Adrenal gland (tissue), 12 donors: ENCODE measurements around the gene ARHGEF4. TPM values are rescaled to one million over a fixed set of nuclear protein-coding genes. Genes with fewer than 3 reads are reported as not detected.

Source experiments
- DNase-seq, 7 donors: peaks; one replicate each; pipeline ENCODE4 v3.0.0-alpha.2; 2019 to 2020
- H3K27ac ChIP-seq, 5 donors: fragments of 200-600 bp; sonication (generic) in 4 of 5; 1 replicate in 3 of 5; 2 replicates in 2 of 5; pipeline versions ENCODE4 v1.5.1 to v1.8.0; 2016 to 2020; ENCODE audit warnings: mild to moderate bottlenecking in 1 of 5
- H3K27me3 ChIP-seq: fragments of 200-600 bp; 2 replicates; pipeline ENCODE4 v1.8.0; 2021
- H3K36me3 ChIP-seq, 2 donors: fragments of 200-600 bp; replicated peaks in 1 of 2; 1 replicate in 1 of 2; 2 replicates in 1 of 2; pipeline versions ENCODE4 v1.5.1 to v1.8.0; 2018 to 2022
- H3K4me1 ChIP-seq, 2 donors: fragments of 200-600 bp; replicated peaks in 1 of 2; 1 replicate in 1 of 2; 2 replicates in 1 of 2; pipeline versions ENCODE4 v1.5.1 to v1.8.0; 2018 to 2021
- H3K4me3 ChIP-seq, 4 donors: fragments of 200-600 bp; sonication (generic) in 3 of 4; one replicate each; pipeline ENCODE4 v1.5.1; 2016 to 2018
- H3K9me3 ChIP-seq, 3 donors: fragments of 200-600 bp; sonication (generic) in 1 of 3; replicated peaks in 1 of 3; 1 replicate in 2 of 3; 2 replicates in 1 of 3; pipeline versions ENCODE4 v1.5.1 to v1.8.0; 2016 to 2021
- POLR2A ChIP-seq, 2 donors: fragments of 450-650 bp; IDR thresholded peaks; one replicate each; pipeline ENCODE4 v1.6.1; 2017; ENCODE audit warnings: antibody characterized with exemption in 2 of 2, mild to moderate bottlenecking in 2 of 2, moderate library complexity in 1 of 2
- WGBS, 4 donors: extraction: QIAGEN DNeasy Blood & Tissue Kit in 2 of 4; methylation state at CpG; one replicate each; pipeline versions ENCODE4 v1.1.5 to v1.1.7; 2013 to 2017; 5-methylcytosine and 5-hydroxymethylcytosine counted together
- intact Hi-C, 2 donors: fragments of 100-400 bp; cut with DNase I; formaldehyde crosslinking; loops; one replicate each; pipeline versions ENCODE4 v1.14.1 to v1.15.0; 2022 to 2023
- polyA plus RNA-seq, 3 donors: library from polyadenylated mRNA; stranded (reverse); fragments of 200-250 nt in 2 of 3; fragments of 350-450 nt in 1 of 3; fragmentation: Illumina TruSeq in 1 of 3; extraction: RNeasy Lipid Tissue Mini Kit (QIAGEN cat#74804) in 1 of 3; gene quantifications; one replicate each; pipeline ENCODE4 v1.2.3, GENCODE V29; 2013 to 2014
- total RNA-seq, 9 donors: library from RNA; depleted of rRNA in 4 of 9; stranded (reverse); fragments of >200 nt in 4 of 9; fragments of 120-200 nt in 1 of 9; fragmentation: NEBNext Ultra II Directional in 1 of 9; extraction: Animal tissue kit (Norgen Biotek cat#: 25700) in 1 of 9; gene quantifications; one replicate each; pipeline versions ENCODE4 v1.1.0 to v1.2.4, GENCODE V29; 2013 to 2023
- TF ChIP-seq, protein P1 (sequence below), 6 experiments: fragments of 450-650 bp in 4 of 6; fragments of 200-600 bp in 2 of 6; sonication (generic) in 1 of 6; IDR thresholded peaks; 1 replicate in 5 of 6; 2 replicates in 1 of 6; pipeline versions ENCODE4 v1.5.1 to v1.8.0; 2016 to 2021; ENCODE audit warnings: antibody characterized with exemption in 6 of 6, mild to moderate bottlenecking in 2 of 6, moderate library complexity in 1 of 6
- donor health status: healthy with polysubstance abuse.
- donor health status: Bipolar disorder and iron deficiency.
- donor health status: DM: yes; HTN: yes; CAD: no.
- donor health status: DM: no; HTN: no; CAD: no.
- donor health status: DM: no; HTN: no; CAD: no.
- donor health status: DM: yes; HTN: yes; CAD: no.

The ARHGEF4 gene
- total and polyA plus RNA-seq, 12 donors, result 0.97 to 40.4 (median 5.1) TPM

DNA sequence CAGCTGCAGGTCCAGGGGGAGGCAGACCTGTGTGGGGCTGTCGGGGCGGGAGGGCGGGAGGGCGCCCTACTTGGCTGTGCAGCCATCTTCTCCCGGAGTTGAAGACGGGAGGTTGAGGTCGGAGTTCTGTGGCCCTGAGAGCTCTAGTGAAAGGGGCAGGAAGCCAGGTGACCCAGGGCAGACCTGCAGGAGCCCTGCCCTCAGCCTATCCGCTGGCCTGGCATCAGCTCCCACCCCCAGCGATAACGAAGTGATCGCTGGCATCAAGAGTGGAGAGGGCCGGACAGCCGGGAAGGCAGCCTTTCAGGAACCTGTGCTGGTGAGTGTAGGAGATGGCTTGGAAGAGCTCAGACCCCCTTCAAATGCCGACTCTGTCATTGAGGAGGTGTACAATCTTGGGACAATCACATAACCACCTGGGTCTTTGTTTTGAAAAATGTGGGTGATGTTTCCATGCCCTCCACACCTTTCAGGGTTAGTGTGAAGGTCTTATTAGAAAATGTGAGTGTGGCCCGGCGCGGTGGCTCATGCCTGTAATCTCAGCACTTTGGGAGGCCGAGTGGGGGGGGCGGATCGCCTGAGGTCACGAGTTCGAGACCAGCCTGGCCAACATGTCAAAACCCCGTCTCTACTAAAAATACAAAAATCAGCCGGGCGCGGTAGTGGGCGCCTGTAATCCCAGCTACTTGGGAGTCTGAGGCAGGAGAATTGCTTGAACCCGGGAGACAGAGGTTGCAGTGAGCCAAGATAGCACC, 1.3 kb downstream of the ARHGEF4 start:
- TF ChIP-seq, protein P1, sequence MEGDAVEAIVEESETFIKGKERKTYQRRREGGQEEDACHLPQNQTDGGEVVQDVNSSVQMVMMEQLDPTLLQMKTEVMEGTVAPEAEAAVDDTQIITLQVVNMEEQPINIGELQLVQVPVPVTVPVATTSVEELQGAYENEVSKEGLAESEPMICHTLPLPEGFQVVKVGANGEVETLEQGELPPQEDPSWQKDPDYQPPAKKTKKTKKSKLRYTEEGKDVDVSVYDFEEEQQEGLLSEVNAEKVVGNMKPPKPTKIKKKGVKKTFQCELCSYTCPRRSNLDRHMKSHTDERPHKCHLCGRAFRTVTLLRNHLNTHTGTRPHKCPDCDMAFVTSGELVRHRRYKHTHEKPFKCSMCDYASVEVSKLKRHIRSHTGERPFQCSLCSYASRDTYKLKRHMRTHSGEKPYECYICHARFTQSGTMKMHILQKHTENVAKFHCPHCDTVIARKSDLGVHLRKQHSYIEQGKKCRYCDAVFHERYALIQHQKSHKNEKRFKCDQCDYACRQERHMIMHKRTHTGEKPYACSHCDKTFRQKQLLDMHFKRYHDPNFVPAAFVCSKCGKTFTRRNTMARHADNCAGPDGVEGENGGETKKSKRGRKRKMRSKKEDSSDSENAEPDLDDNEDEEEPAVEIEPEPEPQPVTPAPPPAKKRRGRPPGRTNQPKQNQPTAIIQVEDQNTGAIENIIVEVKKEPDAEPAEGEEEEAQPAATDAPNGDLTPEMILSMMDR (IDR thresholded peaks at IDR 0.05), result no peak
- TF ChIP-seq POLR2A (IDR thresholded peaks at IDR 0.05), result no peak
- 71 to 91% (median 80%) methylated on average over 20 to 28 of the region's 28 CpGs for WGBS, 4 donors
- H3K4me3 ChIP-seq, result no peak overlapping the region
- H3K27me3 ChIP-seq, result peaks cover 34% of the 10 kb centered on the region
- intact Hi-C loops, result no loop called here
- no peak for DNase-seq
- no peaks in the 10 kb centered on the region for H3K4me1 ChIP-seq
- no peak overlapping the region for H3K27ac ChIP-seq
- H3K36me3 ChIP-seq, result no peaks in the 10 kb centered on the region
- H3K9me3 ChIP-seq, result no peaks in the 10 kb centered on the region

DNA sequence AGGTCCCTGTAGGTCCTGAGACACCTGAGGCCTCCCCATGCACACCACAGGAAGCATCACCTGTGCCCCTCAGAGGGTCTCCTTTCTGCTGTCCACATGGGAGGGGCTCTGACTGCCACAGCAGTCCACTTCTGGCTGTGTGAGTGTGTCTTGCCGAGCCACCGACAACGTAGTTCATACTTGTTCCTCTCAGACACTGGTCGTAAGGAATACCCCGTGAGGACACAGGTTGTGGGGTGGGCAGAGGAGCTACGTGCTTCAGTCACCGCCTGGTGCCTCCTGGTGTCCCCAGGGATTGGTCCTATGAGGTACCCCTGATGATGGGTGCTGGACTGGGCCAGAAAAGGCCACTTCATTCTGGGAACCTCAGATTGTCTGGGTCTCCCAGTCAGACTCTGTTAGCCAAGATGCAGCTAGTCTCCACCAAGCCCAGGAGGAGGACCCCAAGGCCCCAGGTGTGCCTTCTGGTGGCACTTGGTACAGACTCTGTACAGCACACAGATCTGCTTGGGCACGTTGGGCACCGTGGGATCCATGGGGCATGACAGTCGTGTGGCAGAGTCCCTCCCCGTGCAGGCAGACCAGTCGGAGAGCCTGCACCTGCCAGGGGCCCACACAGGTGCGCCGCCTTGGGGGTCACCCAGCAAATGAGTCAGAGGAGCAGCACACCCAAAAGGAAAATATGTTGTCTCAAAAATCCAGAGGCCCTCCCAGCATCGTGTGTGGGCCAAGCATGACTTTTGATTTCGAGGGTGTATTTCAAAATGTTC, 2.5 kb downstream of the ARHGEF4 start:
- Histone ChIP-seq H3K9me3 (no peaks in the 10 kb centered on the region), H3K4me1 (no peaks in the 10 kb centered on the region), H3K4me3 (no peak overlapping the region), H3K36me3 (no peaks in the 10 kb centered on the region), H3K27me3 (peaks cover 34% of the 10 kb centered on the region), H3K27ac (no peak overlapping the region)
- DNase-seq, result no peak
- TF ChIP-seq, protein P1 (IDR thresholded peaks at IDR 0.05), result no peak
- TF ChIP-seq POLR2A (IDR thresholded peaks at IDR 0.05), result no peak
- 79 to 86% (median 81%) methylated on average over 11 to 16 of the region's 16 CpGs for WGBS, 4 donors
- intact Hi-C loops, result no loop called here

DNA sequence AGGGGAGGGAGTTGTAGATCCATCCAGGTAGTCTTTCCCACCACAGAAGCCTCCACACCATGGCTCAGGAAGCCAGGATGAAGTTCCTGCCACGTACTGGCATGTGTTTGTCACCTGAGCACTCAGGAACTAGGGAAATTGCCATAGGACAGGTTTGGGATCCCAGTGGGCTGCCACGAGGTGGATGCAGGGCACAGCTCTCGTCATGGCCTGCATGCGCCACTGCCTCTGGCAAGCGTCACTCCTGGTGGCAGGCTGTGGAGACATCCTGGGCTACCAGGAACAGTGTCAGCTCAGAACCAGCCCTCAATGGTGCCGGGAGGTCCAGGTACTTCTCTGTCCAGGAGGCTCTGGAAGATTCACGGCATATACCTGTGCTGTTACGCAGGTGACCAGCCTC, 3.8 kb downstream of the ARHGEF4 start:
- DNase-seq, result no peak
- H3K27me3 ChIP-seq, result peaks cover 28% of the 10 kb centered on the region
- H3K27ac ChIP-seq, result no peak overlapping the region
- no peak overlapping the region for H3K4me3 ChIP-seq
- intact Hi-C loops, result no loop called here
- no peaks in the 10 kb centered on the region for H3K36me3 ChIP-seq
- H3K4me1 ChIP-seq, result no peaks in the 10 kb centered on the region
- WGBS, 4 donors, result 77 to 83% (median 78%) methylated on average over 5 to 8 of the region's 8 CpGs
- H3K9me3 ChIP-seq, result no peaks in the 10 kb centered on the region
- TF ChIP-seq, protein P1 (IDR thresholded peaks at IDR 0.05), result no peak
- TF ChIP-seq POLR2A (IDR thresholded peaks at IDR 0.05), result no peak

DNA sequence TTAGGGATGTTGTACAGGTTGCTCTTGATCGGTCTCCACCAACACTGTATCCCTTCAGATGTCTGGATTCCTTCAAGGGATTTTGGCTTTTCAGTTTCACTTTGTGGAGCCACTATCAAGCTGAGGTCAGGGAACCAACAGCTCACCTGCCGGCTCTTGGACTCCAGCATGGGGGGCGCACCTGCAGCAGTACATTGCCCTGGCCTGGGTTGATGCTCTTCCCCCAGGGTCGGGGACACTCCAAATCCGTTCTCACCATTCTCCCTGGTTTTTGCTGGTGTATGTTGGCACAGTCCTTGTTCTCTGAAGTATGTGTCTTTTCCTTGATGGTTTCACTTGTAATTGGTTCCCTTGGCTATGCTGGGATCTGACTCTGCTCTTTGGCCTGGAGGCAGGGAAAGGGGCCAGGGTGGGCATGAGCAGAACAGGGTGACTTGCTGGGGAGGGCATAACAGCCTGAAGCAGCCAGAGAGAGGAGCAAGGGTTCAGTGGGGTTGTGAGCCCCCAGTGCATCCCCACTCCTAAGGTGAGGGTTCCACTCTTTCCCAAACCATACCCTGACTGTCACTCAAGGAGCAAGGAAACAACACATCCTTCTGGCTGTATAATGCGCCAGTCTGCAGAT, 5.1 kb downstream of the ARHGEF4 start:
- intact Hi-C loops, result no loop called here
- H3K36me3 ChIP-seq, result no peaks in the 10 kb centered on the region
- no peaks in the 10 kb centered on the region for H3K9me3 ChIP-seq
- WGBS, 4 donors, result 69 to 90% (median 79%) methylated on average over 6 of the region's 6 CpGs
- H3K27me3 ChIP-seq, result peaks cover 14% of the 10 kb centered on the region
- no peak overlapping the region for H3K4me3 ChIP-seq
- H3K27ac ChIP-seq, result no peak overlapping the region
- H3K4me1 ChIP-seq, result no peaks in the 10 kb centered on the region
- no peak for TF ChIP-seq POLR2A (IDR thresholded peaks at IDR 0.05)
- TF ChIP-seq, protein P1 (IDR thresholded peaks at IDR 0.05), result no peak
- DNase-seq, result no peak
